HCT116 (cell line): ENCODE measurements around the gene OSBPL8. TPM values are rescaled to one million over a fixed set of nuclear protein-coding genes. Genes with fewer than 3 reads are reported as not detected.

Experiments used
- ATAC-seq: fragments of 200-7000 bp; cut with Tn5 transposase; 2 replicates; pipeline ENCODE4 v1.9.1; 2020; ENCODE audit warnings: mild to moderate bottlenecking, moderate library complexity
- BruUV-seq: library from RNA; stranded (reverse); fragments of 400-500 nt; replicated peaks from 2 replicates; lab custom pipeline; 2021; lab: Mats Ljungman, UMichigan
- CTCF ChIA-PET: fragments of 300-600 bp; sonication (Branson Sonifier 250); formaldehyde crosslinking; loops from one replicate; lab custom pipeline; 2021; ENCODE audit warnings: antibody characterized with exemption; lab: Charles Lee
- POLR2A ChIA-PET: fragments of 300-600, 350-600 bp; sonication (Branson Sonifier 250); formaldehyde crosslinking; loops from one replicate; lab custom pipeline; 2021; ENCODE audit warnings: antibody characterized with exemption; lab: Charles Lee
- RAD21 ChIA-PET, 2 experiments: fragments of 300-600 bp; sonication (Branson Sonifier 250); formaldehyde crosslinking; loops; one replicate each; lab custom pipeline; 2023; ENCODE audit warnings: low total read pairs in 2 of 2; ENCODE audit not compliant: uncharacterized antibody in 2 of 2, unreplicated experiment in 2 of 2, low non-redundant PET in 1 of 2; lab: Charles Lee
- DNase-seq: peaks from one replicate; pipeline ENCODE4 v3.0.0-alpha.2; 2010; ENCODE audit warnings: low read depth, low spot score
- H2AFZ ChIP-seq: fragments of 200-600 bp; shearing (Covaris generic), sonication (generic); 2 replicates; pipeline ENCODE4 v1.6.1; 2017; ENCODE audit warnings: low read depth, mixed run types, mixed read lengths, antibody characterized with exemption, low read length; ENCODE audit not compliant: poor library complexity, severe bottlenecking
- H3K27ac ChIP-seq: 2 replicates; pipeline ENCODE4 v1.5.1; 2012; ENCODE audit warnings: low read depth, low read length
- H3K27me3 ChIP-seq: fragments of 200-600 bp; sonication (generic); 2 replicates; pipeline ENCODE4 v1.6.1; 2016; ENCODE audit warnings: mixed run types, low read length, mixed read lengths; ENCODE audit not compliant: insufficient read depth
- H3K36me3 ChIP-seq, 2 experiments: fragments of 200-500 bp in 1 of 2; fragments of 200-600 bp in 1 of 2; sonication (Bioruptor generic) in 1 of 2; sonication (generic) in 1 of 2; 2 replicates each; pipeline versions ENCODE4 v1.5.1 to v1.6.1; 2014 to 2016; ENCODE audit warnings: low read length in 2 of 2, inconsistent platforms in 1 of 2, mixed read lengths in 1 of 2, mixed run types in 1 of 2; ENCODE audit not compliant: insufficient read depth in 2 of 2, control insufficient read depth in 1 of 2
- H3K4me1 ChIP-seq, 2 experiments: fragments of 200-600 bp in 1 of 2; sonication (generic) in 1 of 2; 2 replicates each; pipeline versions ENCODE4 v1.5.1 to v1.6.1; 2012 to 2017; ENCODE audit warnings: low read length in 2 of 2, inconsistent platforms in 1 of 2, mild to moderate bottlenecking in 1 of 2, mixed read lengths in 1 of 2, mixed run types in 1 of 2, moderate library complexity in 1 of 2; ENCODE audit not compliant: insufficient read depth in 2 of 2, control insufficient read depth in 1 of 2
- H3K4me2 ChIP-seq: fragments of 200-600 bp; sonication (generic); 2 replicates; pipeline ENCODE4 v1.6.1; 2017; ENCODE audit warnings: mixed run types, low read length, mixed read lengths
- H3K4me3 ChIP-seq, 2 experiments: fragments of 200-600 bp in 1 of 2; sonication (generic) in 1 of 2; replicated peaks in 1 of 2; 2 replicates each; pipeline ENCODE4 v1.5.1; 2011 to 2016; ENCODE audit warnings: low read length in 2 of 2, control low read depth in 1 of 2, low read depth in 1 of 2, mild to moderate bottlenecking in 1 of 2, mixed read lengths in 1 of 2, mixed run types in 1 of 2
- H3K79me2 ChIP-seq: fragments of 200-600 bp; sonication (generic); 2 replicates; pipeline ENCODE4 v1.6.1; 2017; ENCODE audit warnings: mild to moderate bottlenecking, mixed run types, low read length, moderate library complexity, mixed read lengths; ENCODE audit not compliant: insufficient read depth
- H3K9ac ChIP-seq: fragments of 200-600 bp; sonication (generic); 2 replicates; pipeline ENCODE4 v1.6.1; 2016; ENCODE audit warnings: low read length, mixed read lengths
- H3K9me2 ChIP-seq: fragments of 200-600 bp; sonication (generic), shearing (Covaris generic); 2 replicates; pipeline ENCODE4 v1.6.1; 2017; ENCODE audit warnings: mixed run types, mild to moderate bottlenecking, moderate library complexity; ENCODE audit not compliant: insufficient read depth
- H3K9me3 ChIP-seq, 2 experiments: fragments of 200-500 bp in 1 of 2; fragments of 200-600 bp in 1 of 2; sonication (Bioruptor generic) in 1 of 2; sonication (generic) in 1 of 2; 2 replicates each; pipeline ENCODE4 v1.6.1; 2014 to 2017; ENCODE audit warnings: low read length in 2 of 2, mixed read lengths in 2 of 2, inconsistent platforms in 1 of 2, low read depth in 1 of 2, mild to moderate bottlenecking in 1 of 2, mixed run types in 1 of 2, moderate library complexity in 1 of 2; ENCODE audit not compliant: control insufficient read depth in 1 of 2, insufficient read depth in 1 of 2
- H4K20me1 ChIP-seq: fragments of 200-600 bp; sonication (generic), shearing (Covaris generic); 2 replicates; pipeline ENCODE4 v1.6.1; 2017; ENCODE audit warnings: mixed run types, mild to moderate bottlenecking, moderate library complexity; ENCODE audit not compliant: insufficient read depth
- ATF3 ChIP-seq: IDR thresholded peaks from 2 replicates; pipeline ENCODE4 v1.6.1; 2012
- CBX3 ChIP-seq: IDR thresholded peaks from 2 replicates; pipeline ENCODE4 v1.6.1; 2012; ENCODE audit warnings: low read depth
- CEBPB ChIP-seq: IDR thresholded peaks from 2 replicates; pipeline ENCODE4 v1.6.1; 2012; ENCODE audit warnings: low read depth
- EGR1 ChIP-seq: IDR thresholded peaks from 2 replicates; pipeline ENCODE4 v1.6.1; 2012; ENCODE audit warnings: low read depth
- EZH2 ChIP-seq: fragments of 200-600 bp; sonication (generic); IDR thresholded peaks from 2 replicates; pipeline ENCODE4 v1.6.1; 2017; ENCODE audit warnings: antibody characterized with exemption, mixed run types
- EZH2phosphoT487 ChIP-seq: fragments of 200-600 bp; IDR thresholded peaks from 2 replicates; pipeline ENCODE4 v1.6.1; 2018; ENCODE audit warnings: antibody characterized with exemption, borderline replicate concordance
- JUND ChIP-seq: IDR thresholded peaks from 2 replicates; pipeline ENCODE4 v1.6.1; 2012
- MAX ChIP-seq: IDR thresholded peaks from 2 replicates; pipeline ENCODE4 v1.6.1; 2012
- POLR2AphosphoS5 ChIP-seq: IDR thresholded peaks from 2 replicates; pipeline ENCODE4 v1.6.1; 2011; ENCODE audit warnings: mild to moderate bottlenecking, low read depth, low read length, moderate library complexity
- REST ChIP-seq: IDR thresholded peaks from 2 replicates; pipeline ENCODE4 v1.6.1; 2012; ENCODE audit warnings: low read depth
- SIN3A ChIP-seq: IDR thresholded peaks from 2 replicates; pipeline ENCODE4 v1.6.1; 2012; ENCODE audit warnings: low read depth
- SP1 ChIP-seq: IDR thresholded peaks from 2 replicates; pipeline ENCODE4 v1.6.1; 2012; ENCODE audit warnings: low read depth
- SRF ChIP-seq: IDR thresholded peaks from 2 replicates; pipeline ENCODE4 v1.6.1; 2012; ENCODE audit warnings: low read depth
- TCF7L2 ChIP-seq: IDR thresholded peaks from 2 replicates; pipeline ENCODE4 v1.7.0; 2011; ENCODE audit warnings: borderline replicate concordance, inconsistent platforms; ENCODE audit not compliant: insufficient read depth, insufficient read length; ENCODE audit errors: extremely low read depth
- YY1 ChIP-seq: IDR thresholded peaks from 2 replicates; pipeline ENCODE4 v1.6.1; 2011; ENCODE audit warnings: low read length, low read depth, moderate library complexity, mild to moderate bottlenecking; ENCODE audit not compliant: insufficient replicate concordance; ENCODE audit errors: extremely low read depth
- ZFX ChIP-seq: fragments of 450-650 bp; IDR thresholded peaks from 2 replicates; pipeline ENCODE4 v1.6.1; 2017
- ZNF274 ChIP-seq: fragments of 200-500 bp; sonication (Bioruptor generic); IDR thresholded peaks from 2 replicates; pipeline ENCODE4 v1.6.1; 2014; ENCODE audit warnings: mild to moderate bottlenecking, low read depth, low read length, inconsistent platforms
- intact Hi-C: fragments of 100-400 bp; cut with micrococcal nuclease; formaldehyde crosslinking; loops from 2 replicates; pipeline ENCODE4 v1.10.0; 2022
- total RNA-seq: library from RNA; stranded (reverse); gene quantifications from one replicate; pipeline ENCODE4 v1.2.1, GENCODE V29; 2021; ENCODE audit not compliant: unreplicated experiment
- TF ChIP-seq, protein P1 (sequence below): IDR thresholded peaks from 2 replicates; pipeline ENCODE4 v1.6.1; 2011; ENCODE audit warnings: mild to moderate bottlenecking, low read length, moderate library complexity; ENCODE audit not compliant: insufficient replicate concordance; ENCODE audit errors: extremely low read depth

Gene OSBPL8
- total RNA-seq, 1 experiment from 2014 or later: 115 TPM

GRCh38 chr12:76375470-76375869 lies 184.1 kb downstream of the OSBPL8 start (continued):
- TF ChIP-seq REST: no peak
- no peak for TF ChIP-seq YY1
- TF ChIP-seq ZFX: no peak
- no peak for TF ChIP-seq SP1
- TF ChIP-seq EZH2phosphoT487: no peak
- no peak for TF ChIP-seq MAX
- no peak for TF ChIP-seq ZNF274
- no peak for TF ChIP-seq SRF
- TF ChIP-seq SIN3A: no peak
- no peak for TF ChIP-seq TCF7L2

DNA sequence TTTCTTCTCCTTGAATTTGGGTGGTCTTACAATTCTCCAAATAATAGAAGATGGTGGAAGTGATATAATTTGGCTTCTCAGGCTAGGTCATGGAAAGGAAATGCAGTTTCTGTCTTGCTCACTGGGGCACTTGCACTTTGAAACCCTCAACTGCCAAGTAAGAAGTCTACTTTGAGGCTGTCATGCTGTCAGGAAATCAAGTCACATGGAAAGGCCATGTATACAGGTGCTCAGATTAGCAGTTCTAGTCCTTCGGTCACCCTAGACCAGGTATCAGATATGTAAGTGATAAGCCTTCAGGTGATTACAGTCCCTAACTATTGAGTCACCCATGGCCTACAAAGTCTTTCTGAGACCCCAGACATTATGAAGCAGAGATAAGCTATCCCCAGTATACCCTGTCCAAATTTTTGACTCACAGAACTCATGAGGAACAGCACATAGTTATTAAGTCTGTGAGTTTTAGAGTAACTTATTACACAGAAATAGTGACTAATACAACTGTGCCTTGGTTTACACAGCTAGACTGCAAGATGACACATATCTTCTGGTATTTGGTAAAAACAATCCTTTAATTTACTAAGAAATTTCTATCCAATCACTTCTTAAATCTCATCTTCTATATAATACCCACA lies 185.1 kb downstream of the OSBPL8 start:
- DNase-seq (no peak), ATAC-seq (no peak)
- no peaks in the 10 kb centered on the region for H3K27me3 ChIP-seq
- no peak overlapping the region for H3K9ac ChIP-seq
- H3K79me2 ChIP-seq: no peaks in the 10 kb centered on the region
- no peak overlapping the region for H3K27ac ChIP-seq
- no peak overlapping the region for H3K4me2 ChIP-seq
- no peaks in the 10 kb centered on the region for H3K4me1 ChIP-seq
- CTCF ChIA-PET: no interaction called here
- H3K36me3 ChIP-seq: peaks cover 14 to 30% of the 10 kb centered on the region in 2 experiments
- POLR2A ChIA-PET: no interaction called here
- RAD21 ChIA-PET: no interaction called here
- H3K9me3 ChIP-seq: no peaks in the 10 kb centered on the region
- no peak overlapping the region for H2AFZ ChIP-seq
- BruUV-seq: no TSS peak
- H3K9me2 ChIP-seq: no peaks in the 10 kb centered on the region
- H3K4me3 ChIP-seq: no peak overlapping the region
- intact Hi-C loops: no loop called here
- no peaks in the 10 kb centered on the region for H4K20me1 ChIP-seq
- TF ChIP-seq JUND (no peak), EZH2 (no peak), POLR2AphosphoS5 (no peak), MAX (no peak), EGR1 (no peak), EZH2phosphoT487 (no peak), ATF3 (no peak), CEBPB (no peak), CBX3 (no peak), SRF (no peak)
- TF ChIP-seq, protein P1, sequence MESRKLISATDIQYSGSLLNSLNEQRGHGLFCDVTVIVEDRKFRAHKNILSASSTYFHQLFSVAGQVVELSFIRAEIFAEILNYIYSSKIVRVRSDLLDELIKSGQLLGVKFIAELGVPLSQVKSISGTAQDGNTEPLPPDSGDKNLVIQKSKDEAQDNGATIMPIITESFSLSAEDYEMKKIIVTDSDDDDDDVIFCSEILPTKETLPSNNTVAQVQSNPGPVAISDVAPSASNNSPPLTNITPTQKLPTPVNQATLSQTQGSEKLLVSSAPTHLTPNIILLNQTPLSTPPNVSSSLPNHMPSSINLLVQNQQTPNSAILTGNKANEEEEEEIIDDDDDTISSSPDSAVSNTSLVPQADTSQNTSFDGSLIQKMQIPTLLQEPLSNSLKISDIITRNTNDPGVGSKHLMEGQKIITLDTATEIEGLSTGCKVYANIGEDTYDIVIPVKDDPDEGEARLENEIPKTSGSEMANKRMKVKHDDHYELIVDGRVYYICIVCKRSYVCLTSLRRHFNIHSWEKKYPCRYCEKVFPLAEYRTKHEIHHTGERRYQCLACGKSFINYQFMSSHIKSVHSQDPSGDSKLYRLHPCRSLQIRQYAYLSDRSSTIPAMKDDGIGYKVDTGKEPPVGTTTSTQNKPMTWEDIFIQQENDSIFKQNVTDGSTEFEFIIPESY: no peak
